Hepatocyte (in vitro differentiated cells): ENCODE results near the gene NUDT22. TPM values are rescaled to one million over a fixed set of nuclear protein-coding genes. Genes with fewer than 3 reads are reported as not detected.

Source experiments
- DNase-seq: peaks from one replicate; pipeline ENCODE4 v3.0.0-alpha.2; 2016; ENCODE audit warnings: low spot score
- H2AFZ ChIP-seq: fragments of 200-600 bp; sonication (generic); 2 replicates; pipeline ENCODE4 v1.6.0; 2016; ENCODE audit warnings: antibody characterized with exemption, mild to moderate bottlenecking
- H3K27ac ChIP-seq: fragments of 200-600 bp; sonication (generic); 2 replicates; pipeline ENCODE4 v1.5.1; 2016; ENCODE audit warnings: mild to moderate bottlenecking
- H3K27me3 ChIP-seq: fragments of 200-600 bp; sonication (generic); 2 replicates; pipeline ENCODE4 v1.6.1; 2016
- H3K36me3 ChIP-seq: fragments of 200-600 bp; sonication (generic); replicated peaks from 2 replicates; pipeline ENCODE4 v1.5.1; 2016; ENCODE audit warnings: low read depth; ENCODE audit not compliant: insufficient read depth
- H3K4me1 ChIP-seq: fragments of 200-600 bp; sonication (generic); 2 replicates; pipeline ENCODE4 v1.5.1; 2016; ENCODE audit warnings: mild to moderate bottlenecking, moderate library complexity; ENCODE audit not compliant: insufficient read depth
- H3K4me2 ChIP-seq: fragments of 200-600 bp; sonication (generic); 2 replicates; pipeline ENCODE4 v1.6.0; 2016
- H3K4me3 ChIP-seq: fragments of 200-600 bp; sonication (generic); 2 replicates; pipeline ENCODE4 v1.5.1; 2016; ENCODE audit warnings: mild to moderate bottlenecking
- H3K79me2 ChIP-seq: fragments of 200-600 bp; sonication (generic); 2 replicates; pipeline ENCODE4 v1.6.0; 2017; ENCODE audit warnings: mild to moderate bottlenecking
- H3K9me2 ChIP-seq: fragments of 200-600 bp; sonication (generic); replicated peaks from 2 replicates; pipeline ENCODE4 v1.6.0; 2017; ENCODE audit warnings: mild to moderate bottlenecking; ENCODE audit not compliant: insufficient read depth
- H3K9me3 ChIP-seq: fragments of 200-600 bp; sonication (generic); 2 replicates; pipeline ENCODE4 v1.5.1; 2016; ENCODE audit warnings: low read depth, mild to moderate bottlenecking
- H4K20me1 ChIP-seq: fragments of 200-600 bp; sonication (generic); 2 replicates; pipeline ENCODE4 v1.6.0; 2016; ENCODE audit warnings: mild to moderate bottlenecking; ENCODE audit not compliant: insufficient read depth, poor library complexity, severe bottlenecking
- EZH2 ChIP-seq: fragments of 200-600 bp; sonication (generic); IDR thresholded peaks from 2 replicates; pipeline ENCODE4 v1.6.1; 2016; ENCODE audit warnings: antibody characterized with exemption, mild to moderate bottlenecking, borderline replicate concordance
- EZH2phosphoT487 ChIP-seq: fragments of 200-600 bp; sonication (generic); IDR thresholded peaks from one replicate; pipeline ENCODE4 v1.6.1; 2018; ENCODE audit warnings: antibody characterized with exemption, mild to moderate bottlenecking, low read depth, moderate library complexity; ENCODE audit not compliant: unreplicated experiment, severe bottlenecking
- WGBS: methylation state at CpG from one replicate; pipeline ENCODE4 v1.1.6; 2016; ENCODE audit warnings: low lambda C conversion rate; ENCODE audit errors: missing lambda C conversion rate; 5-methylcytosine and 5-hydroxymethylcytosine counted together
- polyA plus RNA-seq: library from polyadenylated mRNA; unstranded; fragments of >200 nt; fragmentation: Nextera tagmentation; extraction: Ambion mirVana; gene quantifications from 2 replicates; pipeline ENCODE4 v1.2.1, GENCODE V29; 2016
- total RNA-seq: library from RNA; depleted of rRNA; stranded (reverse); fragments of >200 nt; gene quantifications from 2 replicates; pipeline ENCODE4 v1.2.3, GENCODE V29; 2014
- TF ChIP-seq, protein P1 (sequence below): fragments of 200-600 bp; sonication (generic); IDR thresholded peaks from 2 replicates; pipeline ENCODE4 v1.5.1; 2016; ENCODE audit warnings: antibody characterized with exemption, mild to moderate bottlenecking; ENCODE audit not compliant: poor library complexity

NUDT22 gene
- total and polyA plus RNA-seq, 2 experiments from 2014 or later = 49.5 to 66.6 TPM

DNA sequence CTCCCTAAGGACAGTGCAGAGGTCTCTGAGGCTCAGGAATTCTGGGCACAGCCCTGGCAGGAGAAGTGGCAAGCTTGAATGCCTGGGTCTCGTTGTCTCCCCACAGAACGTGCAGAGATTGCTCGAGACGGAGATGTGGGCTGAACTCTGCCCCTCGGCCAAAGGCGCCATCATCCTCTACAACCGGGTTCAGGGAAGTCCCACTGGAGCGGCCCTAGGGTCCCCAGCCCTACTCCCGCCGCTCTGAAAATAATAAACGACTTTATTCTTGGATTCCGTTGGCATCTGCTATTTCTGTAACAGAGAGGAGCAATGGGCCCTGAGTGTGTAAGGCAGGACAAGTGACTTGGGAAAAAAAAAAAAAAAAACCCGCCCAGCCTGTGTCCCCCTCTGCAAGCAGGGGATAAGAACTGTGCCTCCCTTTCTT lies 3.7 kb downstream of the NUDT22 start:
- Histone ChIP-seq H3K9me3 (no peaks in the 10 kb centered on the region), H3K9me2 (no peaks in the 10 kb centered on the region), H2AFZ (peak overlapping the region; percentile 14), H3K27ac (peak overlapping the region; percentile 45), H4K20me1 (no peaks in the 10 kb centered on the region), H3K4me1 (peaks cover 22% of the 10 kb centered on the region), H3K4me2 (peak overlapping the region; percentile 97), H3K4me3 (peak overlapping the region; percentile 9), H3K36me3 (no peaks in the 10 kb centered on the region), H3K79me2 (peaks cover 39% of the 10 kb centered on the region), H3K27me3 (no peaks in the 10 kb centered on the region)
- no peak for DNase-seq
- 60% methylated on average over 13 of the region's 13 CpGs for WGBS
- TF ChIP-seq, protein P1, sequence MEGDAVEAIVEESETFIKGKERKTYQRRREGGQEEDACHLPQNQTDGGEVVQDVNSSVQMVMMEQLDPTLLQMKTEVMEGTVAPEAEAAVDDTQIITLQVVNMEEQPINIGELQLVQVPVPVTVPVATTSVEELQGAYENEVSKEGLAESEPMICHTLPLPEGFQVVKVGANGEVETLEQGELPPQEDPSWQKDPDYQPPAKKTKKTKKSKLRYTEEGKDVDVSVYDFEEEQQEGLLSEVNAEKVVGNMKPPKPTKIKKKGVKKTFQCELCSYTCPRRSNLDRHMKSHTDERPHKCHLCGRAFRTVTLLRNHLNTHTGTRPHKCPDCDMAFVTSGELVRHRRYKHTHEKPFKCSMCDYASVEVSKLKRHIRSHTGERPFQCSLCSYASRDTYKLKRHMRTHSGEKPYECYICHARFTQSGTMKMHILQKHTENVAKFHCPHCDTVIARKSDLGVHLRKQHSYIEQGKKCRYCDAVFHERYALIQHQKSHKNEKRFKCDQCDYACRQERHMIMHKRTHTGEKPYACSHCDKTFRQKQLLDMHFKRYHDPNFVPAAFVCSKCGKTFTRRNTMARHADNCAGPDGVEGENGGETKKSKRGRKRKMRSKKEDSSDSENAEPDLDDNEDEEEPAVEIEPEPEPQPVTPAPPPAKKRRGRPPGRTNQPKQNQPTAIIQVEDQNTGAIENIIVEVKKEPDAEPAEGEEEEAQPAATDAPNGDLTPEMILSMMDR = no peak
- no peak for TF ChIP-seq EZH2
- no peak for TF ChIP-seq EZH2phosphoT487

GRCh38 chr11:64230171-64230984 lies 4.3 kb downstream of the NUDT22 start, which contains the start of gene DNAJC4:
TSS of gene DNAJC4 (plus strand) at chr11:64230548. CDS start at chr11:64230855, 307 bp downstream.
- Histone ChIP-seq H3K4me3 (peak within 1 kb of the TSS; percentile 68), H3K4me2 (peak within 1 kb of the TSS; percentile 97), H3K79me2 (peaks cover 40% of the 10 kb centered on the region), H3K27ac (peak within 1 kb of the TSS; percentile 78), H3K9me3 (no peaks in the 10 kb centered on the region), H3K9me2 (no peaks in the 10 kb centered on the region), H2AFZ (peak within 1 kb of the TSS; percentile 55), H3K4me1 (peaks cover 15% of the 10 kb centered on the region), H3K36me3 (no peaks in the 10 kb centered on the region), H4K20me1 (peaks cover 4% of the 10 kb centered on the region), H3K27me3 (no peaks in the 10 kb centered on the region)
- WGBS = under 1% methylated on average over 43 of the region's 62 CpGs
- DNase-seq = peak; percentile 96
- TF ChIP-seq EZH2phosphoT487 (no peak), EZH2 (no peak)
- TF ChIP-seq, protein P1 = no peak

GRCh38 chr11:64230985-64231365 lies 4.9 kb downstream of the NUDT22 start:
- Histone ChIP-seq H3K4me2 (peak overlapping the region; percentile 97), H3K9me3 (no peaks in the 10 kb centered on the region), H2AFZ (peak overlapping the region; percentile 55), H3K4me3 (peak overlapping the region; percentile 68), H3K27me3 (no peaks in the 10 kb centered on the region), H3K79me2 (peaks cover 42% of the 10 kb centered on the region), H3K36me3 (no peaks in the 10 kb centered on the region), H3K27ac (peak overlapping the region; percentile 78), H3K9me2 (no peaks in the 10 kb centered on the region), H3K4me1 (peaks cover 14% of the 10 kb centered on the region), H4K20me1 (peaks cover 10% of the 10 kb centered on the region)
- no peak for DNase-seq
- no peak for TF ChIP-seq EZH2phosphoT487
- TF ChIP-seq EZH2 = no peak
- TF ChIP-seq, protein P1 = no peak
- 8% methylated on average over 8 of the region's 8 CpGs for WGBS
